ENCODE data around the gene GET4. TPM values are rescaled to one million over a fixed set of nuclear protein-coding genes. Genes with fewer than 3 reads are reported as not detected.

Gene GET4
- total and polyA plus RNA-seq, 2 experiments from 2014 or later: 55.0 to 75.4 TPM

DNA sequence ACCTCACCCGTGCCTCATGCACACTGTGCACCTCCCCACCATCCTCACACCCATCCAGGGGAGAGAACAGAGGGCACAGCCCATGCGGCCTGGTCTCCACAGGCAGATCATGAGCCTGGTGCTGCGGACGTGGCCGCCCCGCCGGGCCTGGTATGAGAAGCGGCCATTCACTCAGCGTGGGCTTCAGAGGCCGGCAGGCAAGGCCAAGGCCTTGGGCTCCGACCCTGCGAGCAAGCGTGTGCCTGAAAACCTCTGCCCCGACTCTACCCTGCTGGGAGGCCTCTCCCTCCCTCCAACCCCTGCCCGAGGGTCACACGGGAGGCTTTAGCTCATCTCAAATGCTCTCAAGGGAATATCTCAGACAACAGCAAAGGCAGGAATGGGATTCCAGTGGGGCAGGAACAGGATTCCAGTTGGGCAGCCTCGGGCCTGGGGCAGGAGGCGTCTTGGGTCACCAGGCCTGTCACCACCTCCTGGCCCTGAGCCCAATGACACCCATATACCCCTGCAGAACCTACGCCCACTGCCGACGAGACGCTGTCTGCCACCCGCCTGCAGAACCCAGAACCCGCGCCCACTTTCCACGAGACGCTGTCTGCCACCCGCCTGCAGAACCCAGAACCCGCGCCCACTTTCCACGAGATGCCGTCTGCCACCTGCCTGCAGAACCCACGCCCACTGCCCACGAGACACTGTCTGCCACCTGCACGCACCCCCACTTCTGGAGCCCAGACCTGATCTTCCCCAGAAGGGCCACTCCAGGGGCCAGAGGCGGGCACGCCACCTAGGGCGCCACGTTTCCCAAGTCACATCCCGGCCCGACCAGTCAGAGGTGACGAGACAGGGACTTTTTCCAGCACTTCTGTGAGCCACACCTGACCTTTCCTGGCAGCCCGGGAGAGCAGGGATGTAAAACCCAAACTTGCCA lies 39.2 kb downstream of the GET4 start:
- Histone ChIP-seq H3K4me1 (ENCODE audit: low read depth) (no peaks in the 10 kb centered on the region), H3K9me3 (ENCODE audit: low read depth) (no peaks in the 10 kb centered on the region), H3K27ac (no peak overlapping the region), H3K36me3 (no peaks in the 10 kb centered on the region), H3K27me3 (no peaks in the 10 kb centered on the region), H3K4me3 (no peak overlapping the region)
- DNase-seq (ENCODE audit: low read depth in 1 of 2, low spot score in 1 of 2): no peak
- TF ChIP-seq, protein P1, sequence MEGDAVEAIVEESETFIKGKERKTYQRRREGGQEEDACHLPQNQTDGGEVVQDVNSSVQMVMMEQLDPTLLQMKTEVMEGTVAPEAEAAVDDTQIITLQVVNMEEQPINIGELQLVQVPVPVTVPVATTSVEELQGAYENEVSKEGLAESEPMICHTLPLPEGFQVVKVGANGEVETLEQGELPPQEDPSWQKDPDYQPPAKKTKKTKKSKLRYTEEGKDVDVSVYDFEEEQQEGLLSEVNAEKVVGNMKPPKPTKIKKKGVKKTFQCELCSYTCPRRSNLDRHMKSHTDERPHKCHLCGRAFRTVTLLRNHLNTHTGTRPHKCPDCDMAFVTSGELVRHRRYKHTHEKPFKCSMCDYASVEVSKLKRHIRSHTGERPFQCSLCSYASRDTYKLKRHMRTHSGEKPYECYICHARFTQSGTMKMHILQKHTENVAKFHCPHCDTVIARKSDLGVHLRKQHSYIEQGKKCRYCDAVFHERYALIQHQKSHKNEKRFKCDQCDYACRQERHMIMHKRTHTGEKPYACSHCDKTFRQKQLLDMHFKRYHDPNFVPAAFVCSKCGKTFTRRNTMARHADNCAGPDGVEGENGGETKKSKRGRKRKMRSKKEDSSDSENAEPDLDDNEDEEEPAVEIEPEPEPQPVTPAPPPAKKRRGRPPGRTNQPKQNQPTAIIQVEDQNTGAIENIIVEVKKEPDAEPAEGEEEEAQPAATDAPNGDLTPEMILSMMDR (IDR thresholded peaks at IDR 0.05; ENCODE audit: low read depth, low read length): no peak

DNA sequence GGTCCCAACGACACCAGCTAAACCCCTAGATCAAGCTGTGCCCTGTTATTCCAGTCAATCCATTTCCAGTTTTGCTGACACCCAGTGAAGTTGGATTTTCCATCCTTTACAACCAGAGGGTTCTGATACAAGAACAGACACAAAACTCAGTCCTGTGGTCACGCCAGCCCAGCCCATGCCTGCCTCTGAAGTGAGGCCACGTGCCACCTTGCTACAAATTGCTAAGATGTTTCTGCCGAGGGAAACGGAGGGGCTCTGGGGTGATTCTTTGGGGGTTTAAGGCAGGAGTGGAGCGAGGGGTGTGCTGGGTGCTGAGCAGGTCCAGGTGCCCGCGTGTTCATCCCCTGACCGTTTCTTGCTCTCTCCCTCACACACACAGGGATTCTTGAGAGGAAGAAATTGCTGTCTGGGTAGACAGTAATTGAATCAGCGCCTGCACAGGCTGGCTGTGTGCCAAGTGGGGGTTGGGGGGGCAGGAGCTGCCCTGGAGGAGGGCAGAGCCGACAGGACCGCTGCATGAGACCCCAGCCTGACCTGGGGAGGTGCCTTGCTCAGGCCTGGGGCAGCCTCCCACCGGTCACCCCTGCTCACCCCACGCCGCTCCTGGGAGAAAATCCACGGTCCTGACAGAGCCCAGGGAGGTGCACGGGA lies 40.1 kb downstream of the GET4 start:
- H3K36me3 ChIP-seq: no peaks in the 10 kb centered on the region
- H3K4me1 ChIP-seq (ENCODE audit: low read depth): no peaks in the 10 kb centered on the region
- TF ChIP-seq, protein P1 (IDR thresholded peaks at IDR 0.05; ENCODE audit: low read depth, low read length): no peak
- DNase-seq (ENCODE audit: low read depth in 1 of 2, low spot score in 1 of 2): no peak
- no peaks in the 10 kb centered on the region for H3K27me3 ChIP-seq
- H3K27ac ChIP-seq: no peak overlapping the region
- no peak overlapping the region for H3K4me3 ChIP-seq
- no peaks in the 10 kb centered on the region for H3K9me3 ChIP-seq (ENCODE audit: low read depth)

- Histone ChIP-seq H3K27ac (no peak overlapping the region), H3K4me3 (no peak overlapping the region), H3K4me1 (ENCODE audit: low read depth) (no peaks in the 10 kb centered on the region), H3K36me3 (no peaks in the 10 kb centered on the region), H3K9me3 (ENCODE audit: low read depth) (no peaks in the 10 kb centered on the region), H3K27me3 (no peaks in the 10 kb centered on the region)
- DNase-seq (ENCODE audit: low read depth in 1 of 2, low spot score in 1 of 2): no peak
- TF ChIP-seq, protein P1 (IDR thresholded peaks at IDR 0.05; ENCODE audit: low read depth, low read length): no peak
Measured at GRCh38 chr7:917255-918117, 41.1 kb downstream of the GET4 start.

- H3K27me3 ChIP-seq: no peaks in the 10 kb centered on the region
- no peak overlapping the region for H3K4me3 ChIP-seq
- H3K36me3 ChIP-seq: no peaks in the 10 kb centered on the region
- TF ChIP-seq, protein P1 (IDR thresholded peaks at IDR 0.05; ENCODE audit: low read depth, low read length): no peak
- no peaks in the 10 kb centered on the region for H3K9me3 ChIP-seq (ENCODE audit: low read depth)
- DNase-seq (ENCODE audit: low read depth in 1 of 2, low spot score in 1 of 2): no peak
- no peaks in the 10 kb centered on the region for H3K4me1 ChIP-seq (ENCODE audit: low read depth)
- no peak overlapping the region for H3K27ac ChIP-seq
Measured at GRCh38 chr7:918118-918425, 41.7 kb downstream of the GET4 start.

DNA sequence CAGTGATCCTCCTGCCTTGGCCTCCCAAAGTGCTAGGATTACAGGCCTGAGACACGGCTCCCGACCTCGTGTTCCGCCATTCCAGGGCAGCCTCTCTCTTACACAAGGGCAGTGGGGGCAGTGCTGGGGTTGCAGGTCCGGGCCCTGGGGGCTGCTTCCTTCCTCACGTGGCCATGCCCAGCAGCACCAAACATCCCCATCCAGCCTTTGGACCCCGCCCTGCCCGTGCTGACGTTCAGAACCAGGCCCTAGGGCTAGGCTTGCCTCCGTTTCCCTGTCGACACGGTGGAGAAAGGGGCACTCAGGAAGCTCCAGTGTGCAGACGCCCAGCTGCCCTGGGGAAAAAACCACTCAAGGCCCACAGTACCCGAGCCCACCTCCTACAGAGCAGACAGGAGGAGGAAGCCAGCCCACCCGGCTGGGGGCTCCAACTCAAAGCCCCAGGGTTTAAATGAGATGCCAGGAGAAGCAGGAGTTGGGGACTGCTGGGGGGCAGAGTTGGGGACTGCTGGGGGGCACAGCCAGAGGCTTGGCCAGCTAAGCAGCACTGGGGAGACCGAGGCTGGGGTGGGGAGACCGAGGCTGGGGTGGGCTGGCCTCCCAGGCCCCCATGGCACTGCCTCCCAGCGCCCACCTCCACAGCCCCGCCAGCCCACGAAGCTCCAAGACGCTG lies 42.2 kb downstream of the GET4 start:
- H3K9me3 ChIP-seq (ENCODE audit: low read depth): no peaks in the 10 kb centered on the region
- no peaks in the 10 kb centered on the region for H3K4me1 ChIP-seq (ENCODE audit: low read depth)
- TF ChIP-seq, protein P1 (IDR thresholded peaks at IDR 0.05; ENCODE audit: low read depth, low read length): no peak

More for the DNA sequence above, 42.2 kb downstream of the GET4 start:
- no peak for DNase-seq (ENCODE audit: low read depth in 1 of 2, low spot score in 1 of 2)
- no peak overlapping the region for H3K27ac ChIP-seq
- H3K36me3 ChIP-seq: no peaks in the 10 kb centered on the region
- H3K27me3 ChIP-seq: no peaks in the 10 kb centered on the region
- H3K4me3 ChIP-seq: no peak overlapping the region

All from cardiac muscle cell (in vitro differentiated cells and primary cell).